SU-DHL-6 (cell line): ENCODE data around the gene IFT20.

Experiments used
- EZH2phosphoT487 ChIP-seq: fragments of 200-600 bp; sonication (generic), shearing (Covaris generic); conservative IDR thresholded peaks from 2 replicates; pipeline ENCODE4 v1.6.1; 2018; ENCODE audit warnings: mild to moderate bottlenecking, antibody characterized with exemption, low read length, moderate library complexity, mixed read lengths
- TF ChIP-seq, protein P1 (sequence below): fragments of 200-600 bp; sonication (generic); IDR thresholded peaks from one replicate; pipeline ENCODE4 v1.5.1; 2017; ENCODE audit warnings: antibody characterized with exemption, mild to moderate bottlenecking, low read length, moderate library complexity; ENCODE audit not compliant: insufficient read depth, poor library complexity, severe bottlenecking

DNA sequence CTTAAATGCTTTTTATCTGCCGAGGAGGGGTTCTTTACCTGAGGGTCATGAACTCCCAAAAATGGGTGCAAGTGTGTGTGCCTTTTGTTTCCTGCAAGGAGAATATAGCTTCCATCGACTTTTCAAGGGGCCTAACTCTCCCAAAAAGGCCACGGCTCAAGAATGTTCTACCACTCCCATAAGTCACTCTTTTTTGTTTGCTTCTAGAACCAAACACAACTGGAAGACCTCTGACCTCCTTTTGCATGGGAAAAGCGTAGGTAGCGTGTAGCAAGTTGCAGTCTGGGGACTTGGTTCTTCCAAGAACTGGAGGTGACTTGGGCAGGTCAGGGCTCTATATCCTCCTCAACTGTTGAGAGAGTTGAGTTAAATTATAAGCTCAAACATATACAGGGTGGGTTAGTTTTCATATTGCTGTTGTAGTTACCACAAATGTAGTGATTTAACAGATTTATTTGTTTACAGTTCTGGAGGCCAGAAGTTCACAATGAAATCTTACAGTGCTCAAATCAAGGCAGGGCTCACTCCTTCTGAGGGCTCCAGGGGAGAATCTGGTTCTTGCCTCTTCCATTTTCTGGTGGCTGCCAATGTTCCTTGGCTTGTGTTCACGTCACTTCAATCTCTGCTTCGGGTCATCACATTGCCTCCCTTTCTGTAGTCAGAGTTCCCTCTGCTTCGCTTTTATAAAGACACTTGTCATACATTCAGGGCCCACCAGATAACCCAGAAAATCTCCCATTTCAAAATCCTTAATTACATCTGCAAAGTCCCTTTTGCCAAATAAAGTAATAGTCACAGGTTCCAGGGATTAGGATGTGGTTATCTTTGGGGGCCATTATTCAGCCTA, 14.8 kb downstream of the IFT20 start:
- TF ChIP-seq, protein P1, sequence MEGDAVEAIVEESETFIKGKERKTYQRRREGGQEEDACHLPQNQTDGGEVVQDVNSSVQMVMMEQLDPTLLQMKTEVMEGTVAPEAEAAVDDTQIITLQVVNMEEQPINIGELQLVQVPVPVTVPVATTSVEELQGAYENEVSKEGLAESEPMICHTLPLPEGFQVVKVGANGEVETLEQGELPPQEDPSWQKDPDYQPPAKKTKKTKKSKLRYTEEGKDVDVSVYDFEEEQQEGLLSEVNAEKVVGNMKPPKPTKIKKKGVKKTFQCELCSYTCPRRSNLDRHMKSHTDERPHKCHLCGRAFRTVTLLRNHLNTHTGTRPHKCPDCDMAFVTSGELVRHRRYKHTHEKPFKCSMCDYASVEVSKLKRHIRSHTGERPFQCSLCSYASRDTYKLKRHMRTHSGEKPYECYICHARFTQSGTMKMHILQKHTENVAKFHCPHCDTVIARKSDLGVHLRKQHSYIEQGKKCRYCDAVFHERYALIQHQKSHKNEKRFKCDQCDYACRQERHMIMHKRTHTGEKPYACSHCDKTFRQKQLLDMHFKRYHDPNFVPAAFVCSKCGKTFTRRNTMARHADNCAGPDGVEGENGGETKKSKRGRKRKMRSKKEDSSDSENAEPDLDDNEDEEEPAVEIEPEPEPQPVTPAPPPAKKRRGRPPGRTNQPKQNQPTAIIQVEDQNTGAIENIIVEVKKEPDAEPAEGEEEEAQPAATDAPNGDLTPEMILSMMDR = no peak
- TF ChIP-seq EZH2phosphoT487 = no peak
